Chondrocyte (in vitro differentiated cells): ENCODE results near the gene NHEJ1. TPM values are rescaled to one million over a fixed set of nuclear protein-coding genes. Genes with fewer than 3 reads are reported as not detected.

Source experiments
- DNase-seq: peaks from one replicate; pipeline ENCODE4 v3.0.0; 2021; ENCODE audit warnings: mixed read lengths, low spot score
- H3K27ac Mint-ChIP-seq: one replicate; pipeline ENCODE4 v1.8.0; 2021; ENCODE audit warnings: mild to moderate bottlenecking, moderate library complexity, mixed read lengths; ENCODE audit not compliant: unreplicated experiment
- H3K27me3 Mint-ChIP-seq: 2 replicates; pipeline ENCODE4 v1.8.0; 2021; ENCODE audit warnings: low read depth, mixed read lengths
- H3K36me3 Mint-ChIP-seq: 2 replicates; pipeline ENCODE4 v1.8.0; 2021; ENCODE audit warnings: low read depth, mixed read lengths
- H3K4me1 Mint-ChIP-seq: 2 replicates; pipeline ENCODE4 v1.8.0; 2021; ENCODE audit warnings: low read depth, mild to moderate bottlenecking, mixed read lengths
- H3K4me3 Mint-ChIP-seq: one replicate; pipeline ENCODE4 v1.8.0; 2021; ENCODE audit warnings: mild to moderate bottlenecking, moderate library complexity, mixed read lengths; ENCODE audit not compliant: unreplicated experiment
- H3K9me3 Mint-ChIP-seq: 2 replicates; pipeline ENCODE4 v1.8.0; 2021; ENCODE audit warnings: low read depth, mixed read lengths
- total RNA-seq: library from RNA; stranded (reverse); gene quantifications from 3 replicates; pipeline ENCODE4 v1.2.1, GENCODE V29; 2021
- TF ChIP-seq, protein P1 (sequence below): fragments of 200-600 bp; sonication (generic); IDR thresholded peaks from 2 replicates; pipeline ENCODE4 v1.5.0; 2021; ENCODE audit warnings: antibody characterized with exemption, mild to moderate bottlenecking, moderate library complexity

The NHEJ1 gene
- total RNA-seq, 1 donor from 2014 or later: 13.3 TPM

DNA sequence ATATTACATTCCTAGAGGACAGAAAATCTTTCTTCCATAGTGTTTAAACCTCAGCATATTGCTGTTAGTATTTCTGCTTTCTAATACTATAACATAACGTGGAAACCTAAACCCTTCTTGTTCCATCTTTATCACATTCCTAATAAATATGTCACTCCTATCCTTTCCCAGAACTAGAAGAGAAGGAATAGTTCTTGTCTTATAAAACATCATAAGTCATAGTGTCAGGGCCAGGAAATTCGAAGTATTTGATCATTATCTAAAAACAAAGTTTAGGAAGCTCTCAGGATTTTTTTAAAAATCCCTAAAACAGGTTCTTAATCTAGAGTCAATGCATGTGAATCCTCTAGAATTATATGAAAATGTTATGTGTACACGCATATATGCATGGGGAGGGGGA, 2.0 kb downstream of the NHEJ1 start:
- no peak for DNase-seq
- Mint-ChIP-seq H3K9me3 (no peaks in the 10 kb centered on the region), H3K4me3 (no peak overlapping the region)

DNA sequence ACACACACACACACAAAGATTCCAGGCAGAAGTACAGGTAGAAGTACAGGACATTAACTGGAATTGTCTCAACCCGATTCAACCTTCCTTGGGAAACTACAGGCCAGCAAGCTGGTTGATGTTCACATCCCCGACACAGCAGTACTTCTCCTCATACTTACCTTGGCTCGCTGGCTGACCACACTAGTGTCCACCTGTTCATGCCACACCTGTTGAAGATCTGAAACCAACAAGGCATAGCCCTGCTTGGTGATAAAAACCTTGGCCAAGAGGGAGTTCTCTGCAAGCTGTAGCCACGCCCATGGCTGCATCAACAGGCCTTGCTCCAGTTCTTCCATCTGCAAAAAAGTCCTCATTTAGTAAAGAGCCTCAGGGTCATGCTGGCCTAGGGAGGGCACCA, 2.6 kb downstream of the NHEJ1 start:
- Mint-ChIP-seq H3K4me3 (no peak overlapping the region), H3K27ac (no peak overlapping the region)

More for the DNA sequence above, 2.0 kb downstream of the NHEJ1 start:
- H3K4me1 Mint-ChIP-seq: peaks cover 29% of the 10 kb centered on the region
- H3K27me3 Mint-ChIP-seq: no peaks in the 10 kb centered on the region
- TF ChIP-seq, protein P1, sequence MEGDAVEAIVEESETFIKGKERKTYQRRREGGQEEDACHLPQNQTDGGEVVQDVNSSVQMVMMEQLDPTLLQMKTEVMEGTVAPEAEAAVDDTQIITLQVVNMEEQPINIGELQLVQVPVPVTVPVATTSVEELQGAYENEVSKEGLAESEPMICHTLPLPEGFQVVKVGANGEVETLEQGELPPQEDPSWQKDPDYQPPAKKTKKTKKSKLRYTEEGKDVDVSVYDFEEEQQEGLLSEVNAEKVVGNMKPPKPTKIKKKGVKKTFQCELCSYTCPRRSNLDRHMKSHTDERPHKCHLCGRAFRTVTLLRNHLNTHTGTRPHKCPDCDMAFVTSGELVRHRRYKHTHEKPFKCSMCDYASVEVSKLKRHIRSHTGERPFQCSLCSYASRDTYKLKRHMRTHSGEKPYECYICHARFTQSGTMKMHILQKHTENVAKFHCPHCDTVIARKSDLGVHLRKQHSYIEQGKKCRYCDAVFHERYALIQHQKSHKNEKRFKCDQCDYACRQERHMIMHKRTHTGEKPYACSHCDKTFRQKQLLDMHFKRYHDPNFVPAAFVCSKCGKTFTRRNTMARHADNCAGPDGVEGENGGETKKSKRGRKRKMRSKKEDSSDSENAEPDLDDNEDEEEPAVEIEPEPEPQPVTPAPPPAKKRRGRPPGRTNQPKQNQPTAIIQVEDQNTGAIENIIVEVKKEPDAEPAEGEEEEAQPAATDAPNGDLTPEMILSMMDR: no peak
- H3K36me3 Mint-ChIP-seq: peaks cover 5% of the 10 kb centered on the region
- H3K27ac Mint-ChIP-seq: peak overlapping the region; percentile 15

DNA sequence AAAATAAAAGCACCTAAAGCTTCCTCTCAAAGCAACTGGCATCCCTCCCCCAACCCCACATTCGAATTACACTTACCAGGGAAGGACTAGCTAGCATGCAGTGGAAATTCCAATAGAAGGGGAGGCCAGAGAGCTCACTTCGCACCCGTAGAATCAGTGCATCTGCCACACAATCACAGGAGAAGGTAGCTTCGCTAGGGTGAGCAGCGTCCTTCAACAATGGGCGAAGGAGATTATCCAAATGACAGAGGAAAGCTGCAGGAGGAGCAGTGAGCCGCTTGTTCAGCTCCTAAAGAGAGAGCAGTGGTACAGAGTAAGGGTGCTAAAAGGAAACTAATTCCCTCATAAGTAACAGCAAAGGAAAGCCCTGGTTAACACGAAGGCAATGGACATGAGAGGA, 3.2 kb downstream of the NHEJ1 start:
- DNase-seq: no peak
- no peaks in the 10 kb centered on the region for H3K27me3 Mint-ChIP-seq

More for the DNA sequence above, 2.6 kb downstream of the NHEJ1 start:
- H3K4me1 Mint-ChIP-seq: peaks cover 29% of the 10 kb centered on the region
- TF ChIP-seq, protein P1: no peak
- no peak for DNase-seq
- no peaks in the 10 kb centered on the region for H3K27me3 Mint-ChIP-seq
- H3K9me3 Mint-ChIP-seq: no peaks in the 10 kb centered on the region
- H3K36me3 Mint-ChIP-seq: peaks cover 5% of the 10 kb centered on the region

DNA sequence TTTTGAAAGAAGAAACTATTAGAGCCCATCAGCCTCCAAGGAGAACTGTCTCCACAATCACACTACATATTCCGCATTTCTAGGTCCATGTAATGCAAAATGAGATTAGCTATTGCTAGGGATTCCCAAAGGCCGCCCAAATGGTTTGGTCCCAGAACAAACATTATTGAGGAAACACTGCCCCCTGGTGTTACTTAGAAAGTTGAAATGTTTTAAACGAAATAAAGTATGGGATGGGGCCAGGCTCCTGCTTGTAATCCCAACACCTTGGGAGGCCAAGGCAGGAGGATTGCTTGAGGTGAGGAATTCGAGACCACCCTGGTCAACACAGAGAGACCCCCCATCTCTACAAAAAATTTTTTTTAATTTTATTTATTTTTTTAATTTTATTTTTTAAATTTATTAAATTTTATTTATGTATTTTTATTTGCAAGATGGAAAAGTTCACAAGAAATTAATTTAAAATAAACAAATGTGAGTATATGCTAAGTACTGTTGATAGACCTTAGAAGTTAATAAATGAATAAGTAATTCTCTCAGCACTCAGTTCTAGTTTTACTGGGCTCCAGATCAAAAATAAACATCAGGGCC, 5.5 kb downstream of the NHEJ1 start:
- TF ChIP-seq, protein P1: peak; percentile 89
- DNase-seq: no peak

More for the DNA sequence above, 3.2 kb downstream of the NHEJ1 start:
- no peak overlapping the region for H3K4me3 Mint-ChIP-seq
- TF ChIP-seq, protein P1: no peak
- no peak overlapping the region for H3K27ac Mint-ChIP-seq
- H3K9me3 Mint-ChIP-seq: no peaks in the 10 kb centered on the region
- peaks cover 29% of the 10 kb centered on the region for H3K4me1 Mint-ChIP-seq
- peaks cover 5% of the 10 kb centered on the region for H3K36me3 Mint-ChIP-seq

DNA sequence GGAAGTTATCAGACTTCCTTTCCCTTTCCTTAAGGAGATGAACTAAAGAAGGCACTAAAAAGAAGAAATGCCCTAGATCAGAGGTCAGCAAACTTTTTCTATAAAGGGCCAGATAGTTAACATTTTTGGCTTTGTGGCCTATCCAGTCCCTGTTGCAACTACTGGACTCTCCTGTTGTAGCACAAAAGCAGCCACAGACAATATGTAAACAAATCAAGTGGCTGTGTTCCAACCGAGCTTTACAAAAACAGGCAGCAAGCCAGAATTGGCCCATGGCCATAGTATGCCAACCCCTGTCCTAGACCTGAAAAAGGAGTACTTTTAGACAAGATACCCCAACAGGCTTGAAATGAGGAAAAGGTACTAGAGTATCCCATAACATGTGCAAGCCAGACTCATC, 10.9 kb downstream of the NHEJ1 start:
- Mint-ChIP-seq H3K4me3 (no peak overlapping the region), H3K27ac (no peak overlapping the region), H3K4me1 (peaks cover 10% of the 10 kb centered on the region), H3K36me3 (peaks cover 19% of the 10 kb centered on the region), H3K27me3 (no peaks in the 10 kb centered on the region), H3K9me3 (no peaks in the 10 kb centered on the region)
- no peak for DNase-seq
- TF ChIP-seq, protein P1: no peak

More for the DNA sequence above, 5.5 kb downstream of the NHEJ1 start:
- Mint-ChIP-seq H3K9me3 (no peaks in the 10 kb centered on the region), H3K27me3 (no peaks in the 10 kb centered on the region), H3K4me3 (no peak overlapping the region), H3K27ac (no peak overlapping the region), H3K36me3 (peaks cover 8% of the 10 kb centered on the region), H3K4me1 (peaks cover 20% of the 10 kb centered on the region)
